SJCRH30 (cell line): ENCODE measurements around the gene PROCA1. TPM values are rescaled to one million over a fixed set of nuclear protein-coding genes. Genes with fewer than 3 reads are reported as not detected.
"Not testable (repeated sequence)": the region's sequence is repeated elsewhere in the genome, so short reads cannot be mapped to it uniquely, and the experiment has no call there.

Source experiments
- DNase-seq, 2 experiments: peaks; one replicate each; pipeline ENCODE4 v3.0.0-alpha.2; 2015 to 2020
- H3K27ac ChIP-seq: fragments of 250-450 bp; sonication (Bioruptor Pico); 2 replicates; pipeline ENCODE4 v1.5.1; 2020; ENCODE audit warnings: mild to moderate bottlenecking, moderate library complexity
- H3K27me3 ChIP-seq: fragments of 250-450 bp; sonication (Bioruptor Pico); 2 replicates; pipeline ENCODE4 v1.5.1; 2020; ENCODE audit warnings: mild to moderate bottlenecking, moderate library complexity
- H3K36me3 ChIP-seq: fragments of 250-450 bp; sonication (Bioruptor Pico); 2 replicates; pipeline ENCODE4 v1.5.1; 2020; ENCODE audit warnings: mild to moderate bottlenecking, moderate library complexity
- H3K4me1 ChIP-seq: fragments of 250-450 bp; sonication (Bioruptor Pico); 2 replicates; pipeline ENCODE4 v1.5.1; 2020; ENCODE audit warnings: mild to moderate bottlenecking, moderate library complexity
- H3K4me3 ChIP-seq: fragments of 250-450 bp; sonication (Bioruptor Pico); 2 replicates; pipeline ENCODE4 v1.5.1; 2020; ENCODE audit warnings: mild to moderate bottlenecking, moderate library complexity
- H3K9me3 ChIP-seq: fragments of 250-450 bp; sonication (Bioruptor Pico); replicated peaks from 2 replicates; pipeline ENCODE4 v1.5.1; 2020; ENCODE audit warnings: mild to moderate bottlenecking, moderate library complexity
- total RNA-seq: library from RNA; depleted of rRNA; stranded (reverse); fragments of >200 nt; shearing (Covaris generic); gene quantifications from 2 replicates; pipeline ENCODE4 v1.2.3, GENCODE V29; 2014

The PROCA1 gene
- total RNA-seq, 1 experiment from 2014 or later = 7.0 TPM

- peaks cover 82% of the 10 kb centered on the region for H3K36me3 ChIP-seq
Observed at GRCh38 chr17:28693869-28694268, 17.8 kb downstream of the PROCA1 start.

GRCh38 chr17:28689011-28689410 is 22.7 kb downstream of the PROCA1 start:
- Histone ChIP-seq H3K27ac (no peak overlapping the region), H3K4me1 (no peaks in the 10 kb centered on the region), H3K4me3 (no peak overlapping the region), H3K9me3 (no peaks in the 10 kb centered on the region), H3K27me3 (no peaks in the 10 kb centered on the region), H3K36me3 (peaks cover 89% of the 10 kb centered on the region)
- DNase-seq = no peak

More at GRCh38 chr17:28693869-28694268, 17.8 kb downstream of the PROCA1 start:
- no peak for DNase-seq
- Histone ChIP-seq H3K9me3 (no peaks in the 10 kb centered on the region), H3K27ac (no peak overlapping the region), H3K27me3 (no peaks in the 10 kb centered on the region), H3K4me1 (no peaks in the 10 kb centered on the region), H3K4me3 (no peak overlapping the region)

DNA sequence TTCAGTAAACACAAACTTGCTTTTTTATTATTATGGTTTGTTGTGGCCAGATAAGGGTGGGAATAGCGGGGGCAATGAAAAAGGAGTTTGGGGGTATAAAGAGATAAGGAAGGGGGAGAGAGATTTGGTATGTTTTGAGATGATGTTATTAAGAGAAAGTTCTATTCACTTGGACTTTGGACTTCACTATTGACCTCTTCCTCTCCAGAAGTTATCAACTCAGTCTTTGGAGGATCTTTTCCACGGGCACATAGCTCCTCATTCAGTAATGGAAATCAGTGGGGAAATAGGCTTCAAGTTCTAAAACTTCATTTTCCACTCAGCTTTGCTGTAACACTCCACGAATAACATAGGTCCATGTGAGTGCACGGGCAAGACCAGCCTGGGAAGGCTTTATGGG is 23.2 kb downstream of the PROCA1 start:
- H3K36me3 ChIP-seq = peaks cover 91% of the 10 kb centered on the region
- DNase-seq = no peak
- no peaks in the 10 kb centered on the region for H3K9me3 ChIP-seq
- no peaks in the 10 kb centered on the region for H3K4me1 ChIP-seq
- H3K27ac ChIP-seq = no peak overlapping the region
- no peak overlapping the region for H3K4me3 ChIP-seq
- no peaks in the 10 kb centered on the region for H3K27me3 ChIP-seq

GRCh38 chr17:28686296-28686695 is 25.4 kb downstream of the PROCA1 start:
- peaks cover 100% of the 10 kb centered on the region for H3K36me3 ChIP-seq
- H3K27me3 ChIP-seq = no peaks in the 10 kb centered on the region
- no peak overlapping the region for H3K4me3 ChIP-seq
- H3K9me3 ChIP-seq = no peaks in the 10 kb centered on the region
- no peaks in the 10 kb centered on the region for H3K4me1 ChIP-seq
- no peak for DNase-seq
- no peak overlapping the region for H3K27ac ChIP-seq

DNA sequence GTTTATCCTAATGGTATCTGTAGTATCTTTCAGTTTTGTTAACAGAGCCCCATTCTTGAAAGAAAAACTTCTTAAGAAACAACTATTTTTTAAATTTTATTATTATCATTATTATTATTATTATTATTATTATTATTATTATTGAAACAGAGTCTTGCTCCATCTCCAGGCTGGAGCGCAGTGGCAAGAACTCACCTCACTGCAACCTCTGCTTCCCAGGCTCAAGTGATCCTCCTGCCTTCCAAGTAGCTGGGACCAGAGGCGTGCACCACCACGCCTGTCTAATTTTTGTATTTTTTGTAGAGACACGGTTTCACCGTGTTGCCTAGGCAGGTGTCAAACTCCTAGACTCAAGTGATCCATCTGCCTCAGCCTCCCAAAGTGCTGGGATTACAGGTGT is 26.3 kb downstream of the PROCA1 start:
- no peak for DNase-seq
- H3K27me3 ChIP-seq = no peaks in the 10 kb centered on the region
- no peaks in the 10 kb centered on the region for H3K4me1 ChIP-seq
- H3K9me3 ChIP-seq = no peaks in the 10 kb centered on the region
- no peak overlapping the region for H3K4me3 ChIP-seq
- H3K36me3 ChIP-seq = peaks cover 100% of the 10 kb centered on the region
- no peak overlapping the region for H3K27ac ChIP-seq

- Histone ChIP-seq H3K27me3 (no peaks in the 10 kb centered on the region), H3K9me3 (no peaks in the 10 kb centered on the region), H3K27ac (no peak overlapping the region), H3K4me1 (no peaks in the 10 kb centered on the region), H3K36me3 (peaks cover 100% of the 10 kb centered on the region), H3K4me3 (no peak overlapping the region)
- peak; percentile 42 to 53 for DNase-seq
Observed at GRCh38 chr17:28684963-28685362, 26.7 kb downstream of the PROCA1 start.

DNA sequence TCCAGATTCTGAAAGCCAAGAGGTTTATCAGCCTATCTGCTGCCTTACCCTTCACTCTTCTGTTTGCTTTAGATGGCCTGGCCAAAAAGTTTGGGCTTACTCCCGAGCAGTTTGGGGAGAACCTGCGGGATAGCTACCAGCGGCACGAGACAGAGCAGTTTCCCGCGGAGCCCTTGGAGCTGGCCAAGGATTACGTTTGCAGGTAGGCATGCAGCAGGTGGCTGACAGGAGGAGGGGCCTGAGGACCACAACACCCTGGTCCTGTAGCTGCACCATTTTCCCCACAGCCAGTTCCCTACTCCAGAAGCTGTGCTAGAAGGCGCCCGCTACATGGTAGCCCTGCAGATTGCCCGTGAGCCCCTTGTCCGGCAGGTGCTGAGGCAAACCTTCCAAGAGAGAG is 29.0 kb downstream of the PROCA1 start:
- no peak for DNase-seq
- Histone ChIP-seq H3K36me3 (peaks cover 99% of the 10 kb centered on the region), H3K27me3 (no peaks in the 10 kb centered on the region), H3K27ac (no peak overlapping the region), H3K9me3 (no peaks in the 10 kb centered on the region), H3K4me3 (no peak overlapping the region), H3K4me1 (no peaks in the 10 kb centered on the region)

GRCh38 chr17:28675980-28676379 is 35.7 kb downstream of the PROCA1 start:
- DNase-seq = no peak
- H3K4me3 ChIP-seq = no peak overlapping the region
- H3K27me3 ChIP-seq = no peaks in the 10 kb centered on the region
- no peaks in the 10 kb centered on the region for H3K4me1 ChIP-seq
- H3K36me3 ChIP-seq = peaks cover 90% of the 10 kb centered on the region
- H3K27ac ChIP-seq = no peak overlapping the region
- H3K9me3 ChIP-seq = no peaks in the 10 kb centered on the region

DNA sequence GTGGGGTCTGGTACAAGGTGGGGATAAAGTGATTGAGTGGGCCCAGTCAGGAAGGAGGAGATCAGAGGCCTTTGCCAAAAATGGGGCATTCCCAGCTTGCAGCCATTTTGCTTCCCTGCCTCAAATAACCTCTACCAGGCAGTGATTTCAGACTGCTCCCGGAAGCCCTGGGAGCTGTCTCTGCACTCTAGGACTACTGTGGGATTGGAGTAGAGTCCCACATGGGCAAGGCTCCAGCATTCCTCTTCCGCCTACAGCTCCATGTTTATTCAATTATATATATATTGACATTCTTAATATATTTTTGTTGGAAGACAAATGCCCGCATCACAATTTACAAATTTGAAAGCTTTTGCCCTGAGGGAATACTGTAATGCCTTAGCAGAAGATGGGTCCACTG is 36.2 kb downstream of the PROCA1 start:
- H3K36me3 ChIP-seq = peaks cover 87% of the 10 kb centered on the region
- no peak for DNase-seq
- H3K9me3 ChIP-seq = no peaks in the 10 kb centered on the region

DNA sequence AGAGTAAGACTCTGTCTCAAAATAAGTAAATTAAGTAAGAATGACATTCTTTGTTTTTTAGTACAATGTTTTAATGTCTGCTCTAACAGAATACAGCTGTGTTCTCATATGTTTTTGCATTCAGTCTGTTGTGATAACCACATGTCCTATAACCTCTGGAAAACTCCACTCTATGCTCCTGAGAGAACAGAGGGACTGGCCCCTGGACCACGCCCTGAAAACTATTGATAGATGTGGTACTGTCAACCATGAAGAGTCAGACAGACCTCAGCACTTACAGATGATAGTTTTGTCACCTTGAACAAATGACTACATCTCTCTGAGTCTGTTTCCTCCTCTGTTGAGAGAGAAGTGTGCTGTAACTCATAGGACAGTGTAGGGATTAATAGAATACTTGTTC is 41.8 kb downstream of the PROCA1 start:
- H3K27me3 ChIP-seq = no peaks in the 10 kb centered on the region
- H3K4me3 ChIP-seq = no peak overlapping the region
- DNase-seq = no peak
- peaks cover 70% of the 10 kb centered on the region for H3K36me3 ChIP-seq
- no peak overlapping the region for H3K27ac ChIP-seq
- H3K9me3 ChIP-seq = no peaks in the 10 kb centered on the region
- no peaks in the 10 kb centered on the region for H3K4me1 ChIP-seq

More for the DNA sequence above, 36.2 kb downstream of the PROCA1 start:
- Histone ChIP-seq H3K4me3 (no peak overlapping the region), H3K27ac (no peak overlapping the region), H3K4me1 (no peaks in the 10 kb centered on the region), H3K27me3 (no peaks in the 10 kb centered on the region)

GRCh38 chr17:28667870-28668269 is 43.8 kb downstream of the PROCA1 start:
- H3K27ac ChIP-seq = no peak overlapping the region
- H3K36me3 ChIP-seq = peaks cover 56% of the 10 kb centered on the region
- no peaks in the 10 kb centered on the region for H3K9me3 ChIP-seq
- H3K27me3 ChIP-seq = no peaks in the 10 kb centered on the region
- H3K4me3 ChIP-seq = no peak overlapping the region
- peak in 1 of 2 experiments; percentile 32 for DNase-seq
- peaks cover 6% of the 10 kb centered on the region for H3K4me1 ChIP-seq

DNA sequence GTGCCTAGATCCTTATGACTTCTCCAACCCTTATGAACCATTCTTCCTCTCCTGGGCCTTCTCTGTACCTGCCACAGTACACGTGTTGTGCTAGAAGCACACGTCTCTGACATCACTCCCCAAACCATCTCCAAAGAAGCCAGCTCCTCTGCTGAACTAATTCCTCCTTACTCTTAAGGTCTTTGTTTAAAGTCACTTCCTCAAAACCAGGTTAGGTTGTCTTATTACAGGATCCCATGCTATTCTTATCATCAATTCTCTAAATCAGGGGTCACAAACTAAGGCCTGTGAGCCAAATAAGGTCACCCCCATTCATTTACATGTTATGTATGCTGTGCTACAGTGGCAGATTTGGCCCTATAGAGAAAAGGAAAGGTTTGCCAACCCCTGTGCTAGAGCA is 45.7 kb downstream of the PROCA1 start:
- Histone ChIP-seq H3K9me3 (no peaks in the 10 kb centered on the region), H3K27me3 (no peaks in the 10 kb centered on the region), H3K36me3 (peaks cover 38% of the 10 kb centered on the region), H3K4me1 (peaks cover 7% of the 10 kb centered on the region), H3K4me3 (no peak overlapping the region), H3K27ac (no peak overlapping the region)
- DNase-seq = no peak

DNA sequence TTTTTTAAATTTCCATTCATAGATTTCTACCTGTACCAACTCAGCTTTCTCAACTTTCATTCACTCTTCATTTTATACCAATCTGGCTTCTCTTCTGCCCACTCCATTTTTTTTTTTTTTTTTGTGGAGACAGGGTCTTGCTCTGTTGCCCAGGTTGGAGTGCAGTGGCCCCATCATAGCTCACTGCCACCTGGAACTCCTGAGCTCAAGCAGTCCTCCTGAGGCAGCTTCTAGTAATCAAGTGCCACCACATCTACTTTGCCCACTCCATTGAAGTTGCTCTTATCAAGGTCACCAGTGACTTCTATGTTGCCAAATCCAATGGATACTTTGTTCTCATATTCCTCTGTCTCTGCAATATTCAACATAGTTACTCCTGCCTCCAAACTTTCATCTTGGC is 48.0 kb downstream of the PROCA1 start:
- 0 out of 2 replicates have a peak, but pooled peaks cover 4% of the 10 kb centered on the region for H3K9me3 ChIP-seq
- no peak overlapping the region for H3K4me3 ChIP-seq
- no peak overlapping the region for H3K27ac ChIP-seq
- no peak for DNase-seq
- H3K4me1 ChIP-seq = peaks cover 7% of the 10 kb centered on the region
- H3K27me3 ChIP-seq = no peaks in the 10 kb centered on the region
- peaks cover 30% of the 10 kb centered on the region for H3K36me3 ChIP-seq

- no peaks in the 10 kb centered on the region for H3K27me3 ChIP-seq
- peak overlapping the region; percentile 76 for H3K27ac ChIP-seq
- H3K4me3 ChIP-seq = peak overlapping the region; percentile 89
- H3K4me1 ChIP-seq = peaks cover 7% of the 10 kb centered on the region
- no peak for DNase-seq
- H3K36me3 ChIP-seq = peaks cover 34% of the 10 kb centered on the region
- 0 out of 2 replicates have a peak, but pooled peaks cover 4% of the 10 kb centered on the region for H3K9me3 ChIP-seq
Observed at GRCh38 chr17:28662527-28662829, 49.2 kb downstream of the PROCA1 start.

- Histone ChIP-seq H3K27ac (peak within 1 kb of the TSS; percentile 76), H3K9me3 (0 out of 2 replicates have a peak, but pooled peaks cover 4% of the 10 kb centered on the region), H3K4me1 (peaks cover 7% of the 10 kb centered on the region), H3K27me3 (no peaks in the 10 kb centered on the region), H3K4me3 (peak within 1 kb of the TSS; percentile 89), H3K36me3 (peaks cover 37% of the 10 kb centered on the region)
- DNase-seq = peak; percentile 92 to 95
Observed at GRCh38 chr17:28661635-28662526, 49.8 kb downstream of the PROCA1 start, which contains the start of the genes SDF2 and SUPT6H. TSS of gene SDF2 (minus strand) at chr17:28661906. CDS start at chr17:28661876, 30 bp downstream. TSS of gene SUPT6H (plus strand) at chr17:28662205. CDS start at chr17:28673402, 11,197 bp downstream.

DNA sequence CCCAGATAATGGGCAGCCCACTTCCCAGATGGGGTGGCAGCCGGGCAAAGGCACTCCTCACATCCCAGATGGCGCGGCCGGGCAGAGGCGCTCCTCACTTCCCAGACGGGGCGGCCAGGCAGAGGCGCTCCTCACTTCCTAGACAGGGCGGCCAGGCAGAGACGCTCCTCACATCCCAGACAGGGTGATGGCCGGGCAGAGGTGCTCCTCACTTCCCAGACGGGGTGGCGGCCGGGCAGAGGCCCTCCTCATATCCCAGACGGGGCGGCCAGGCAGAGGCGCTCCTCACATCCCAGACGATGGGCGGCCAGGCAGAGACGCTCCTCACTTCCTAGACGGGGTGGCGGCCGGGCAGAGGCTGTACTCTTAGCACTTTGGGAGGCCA is 52.2 kb downstream of the PROCA1 start:
- DNase-seq, H3K9me3 ChIP-seq, H3K27me3 ChIP-seq, H3K4me3 ChIP-seq, H3K27ac ChIP-seq, H3K4me1 ChIP-seq: not testable (repeated sequence)
- H3K36me3 ChIP-seq = peaks cover 26% of the 10 kb centered on the region
